Esophagus muscularis mucosa (tissue), 3 donors: ENCODE results near the gene EDIL3.

ENCODE experiments used
- CTCF ChIP-seq, 3 experiments: fragments of 200-600 bp in 2 of 3; fragments of 450-650 bp in 1 of 3; sonication (generic) in 2 of 3; IDR thresholded peaks; one replicate each; pipeline ENCODE4 v1.5.1; 2017 to 2019; ENCODE audit warnings: antibody characterized with exemption in 3 of 3, mild to moderate bottlenecking in 2 of 3, moderate library complexity in 1 of 3
- POLR2A ChIP-seq: fragments of 450-650 bp; IDR thresholded peaks from one replicate; pipeline ENCODE4 v1.6.1; 2017; ENCODE audit warnings: antibody characterized with exemption, moderate library complexity, mild to moderate bottlenecking, low read depth
- POLR2AphosphoS5 ChIP-seq, 2 donors: sonication (generic); formaldehyde crosslinking; IDR thresholded peaks; one replicate each; pipeline ENCODE4 v1.6.1; 2017; ENCODE audit warnings: antibody characterized with exemption in 2 of 2

- no peak for TF ChIP-seq POLR2A
- TF ChIP-seq CTCF (IDR thresholded peaks at IDR 0.05) = no peak
- no peak for TF ChIP-seq POLR2AphosphoS5 (IDR thresholded peaks at IDR 0.05)
Measured at GRCh38 chr5:83922699-83923098, 462.0 kb downstream of the EDIL3 start.
